HG03097 (cell line): ENCODE results near the gene OVAAL.

Experiments
- ATAC-seq: cut with Tn5 transposase; IDR thresholded peaks from one replicate; pipeline ENCODE4 v1.9.1; 2021; ENCODE audit not compliant: unreplicated experiment, low FRiP score

OVAAL gene

DNA sequence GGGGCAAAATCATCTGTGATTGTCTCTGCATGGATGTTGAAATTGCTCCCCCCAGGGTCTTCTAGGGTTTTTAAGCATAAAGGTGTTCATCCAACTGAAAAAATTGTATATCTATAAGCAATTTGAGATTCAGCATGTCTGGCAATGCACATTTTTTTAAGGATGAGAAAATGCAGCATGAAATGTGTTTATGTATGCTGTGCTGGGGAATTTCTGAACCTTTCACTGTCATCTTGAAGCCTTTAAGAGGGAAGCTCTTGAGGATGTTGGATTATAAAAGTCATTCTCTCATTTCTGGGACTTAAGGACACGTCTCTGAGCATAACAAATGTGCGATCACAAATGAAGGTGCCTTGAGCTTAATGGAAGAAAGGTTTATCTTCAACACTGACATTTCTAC, 9.4 kb downstream of the OVAAL start:
- no peak for ATAC-seq

GRCh38 chr1:180571060-180571831, 12.5 kb downstream of the OVAAL start:
- no peak for ATAC-seq

GRCh38 chr1:180571832-180572636, 13.3 kb downstream of the OVAAL start:
- no peak for ATAC-seq

- no peak for ATAC-seq
Observed at GRCh38 chr1:180572760-180573159, 14.0 kb downstream of the OVAAL start.

GRCh38 chr1:180574031-180574713, 15.4 kb downstream of the OVAAL start:
- ATAC-seq = no peak

DNA sequence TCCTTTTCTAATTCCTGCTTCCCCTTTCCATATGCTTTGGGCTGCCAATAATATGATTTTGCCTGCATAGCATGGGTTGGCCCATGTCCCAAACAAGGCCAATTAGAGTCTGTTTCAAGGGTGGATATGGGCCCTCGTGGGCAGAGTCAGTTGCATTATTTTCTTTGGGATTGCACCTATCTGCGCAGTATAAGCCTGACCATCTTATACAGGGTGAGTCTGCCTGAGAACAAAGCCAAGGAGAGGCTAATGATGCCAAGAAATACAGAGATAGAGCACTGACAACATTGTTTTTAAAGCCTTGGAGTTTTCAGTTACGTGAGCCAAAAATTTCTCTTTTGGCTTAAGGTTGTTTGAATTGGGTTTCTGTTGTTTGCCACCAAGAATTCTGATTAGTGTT, 18.6 kb downstream of the OVAAL start:
- ATAC-seq = no peak

- ATAC-seq = no peak
Observed at GRCh38 chr1:180579961-180580611, 21.3 kb downstream of the OVAAL start.

GRCh38 chr1:180581635-180582039, 22.9 kb downstream of the OVAAL start:
- no peak for ATAC-seq

DNA sequence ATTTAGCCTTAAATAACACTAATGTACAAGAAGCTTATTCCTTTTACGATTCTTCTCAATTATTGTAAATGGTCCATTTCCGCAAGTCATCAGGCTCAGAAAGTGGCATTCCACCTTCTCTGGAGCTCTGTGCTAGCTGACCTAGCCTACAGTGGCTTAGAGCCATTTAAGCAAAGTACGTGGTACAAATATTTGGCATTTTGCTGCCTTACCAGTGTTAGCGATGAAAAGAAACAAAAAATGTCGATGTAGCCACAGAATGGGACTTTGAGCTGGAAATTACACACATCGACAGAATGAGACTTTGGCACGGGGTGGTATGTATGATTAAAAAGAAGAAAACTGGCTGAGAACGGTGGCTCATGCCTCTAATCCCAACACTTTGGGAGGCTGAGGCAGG, 26.1 kb downstream of the OVAAL start:
- ATAC-seq = no peak

DNA sequence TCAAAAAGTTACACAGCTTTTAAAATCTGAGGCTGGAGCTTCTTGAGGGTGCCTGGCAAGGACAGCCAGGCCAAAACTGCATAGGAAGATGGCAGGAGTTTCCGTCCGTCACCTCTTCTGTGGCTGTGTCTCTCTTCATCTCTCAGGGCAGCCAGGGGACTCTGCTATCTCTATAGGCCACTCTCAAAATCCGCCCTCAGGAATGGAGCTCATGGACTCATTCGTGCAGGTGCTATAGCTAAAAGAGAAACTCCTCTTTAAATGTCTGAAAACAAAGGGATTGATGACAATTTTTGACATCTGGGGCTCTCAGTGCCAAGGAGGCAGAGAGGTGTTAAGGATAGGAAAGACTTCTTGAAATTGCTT, 27.2 kb downstream of the OVAAL start:
- ATAC-seq = no peak

DNA sequence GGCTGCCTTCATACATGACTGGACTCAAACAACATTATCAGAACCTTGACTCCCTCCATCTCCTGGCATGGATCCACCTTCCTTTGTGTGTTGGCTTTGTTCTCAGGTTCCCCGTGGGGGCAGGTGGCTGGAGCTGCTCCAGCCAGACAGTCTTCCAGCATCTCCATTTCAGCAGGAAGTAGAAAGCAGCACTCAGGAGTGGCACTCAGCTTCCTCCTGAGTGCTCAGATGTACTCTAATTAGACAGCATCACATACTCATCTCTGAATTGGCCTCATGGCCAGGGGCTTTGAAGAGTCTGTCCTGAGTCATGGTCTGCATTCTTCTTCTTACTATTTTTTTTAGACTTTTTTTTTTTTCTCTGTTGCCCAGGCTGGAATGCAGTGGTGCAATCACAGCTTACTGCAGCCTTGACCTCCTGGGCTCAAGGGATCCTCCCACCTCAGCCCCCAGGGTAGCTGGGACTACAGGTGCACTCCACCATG, 27.9 kb downstream of the OVAAL start:
- ATAC-seq = no peak

GRCh38 chr1:180588121-180588520, 29.4 kb downstream of the OVAAL start:
- ATAC-seq = no peak

- no peak for ATAC-seq
Observed at GRCh38 chr1:180590889-180591288, 32.1 kb downstream of the OVAAL start.

DNA sequence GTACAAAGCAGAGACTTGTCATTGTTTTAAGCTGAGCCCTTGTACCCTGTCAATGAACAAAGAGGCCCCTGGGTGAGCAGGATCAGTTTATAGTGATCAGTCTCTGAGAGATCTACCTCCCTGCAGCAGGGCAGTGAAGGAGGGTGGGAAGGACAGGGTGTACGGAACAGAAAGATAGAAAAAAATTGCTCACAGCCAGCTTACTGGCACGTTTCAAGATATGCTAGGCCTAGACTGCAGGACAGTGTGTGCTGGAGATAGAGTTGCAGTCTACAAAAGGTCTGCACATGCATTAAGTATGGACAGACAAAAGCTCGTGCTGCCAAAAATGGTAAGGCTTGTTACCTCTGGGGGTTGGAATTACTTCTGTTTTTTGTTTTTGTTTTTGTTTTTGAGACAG, 34.6 kb downstream of the OVAAL start:
- ATAC-seq = no peak

GRCh38 chr1:180594723-180595122, 36.0 kb downstream of the OVAAL start:
- no peak for ATAC-seq

DNA sequence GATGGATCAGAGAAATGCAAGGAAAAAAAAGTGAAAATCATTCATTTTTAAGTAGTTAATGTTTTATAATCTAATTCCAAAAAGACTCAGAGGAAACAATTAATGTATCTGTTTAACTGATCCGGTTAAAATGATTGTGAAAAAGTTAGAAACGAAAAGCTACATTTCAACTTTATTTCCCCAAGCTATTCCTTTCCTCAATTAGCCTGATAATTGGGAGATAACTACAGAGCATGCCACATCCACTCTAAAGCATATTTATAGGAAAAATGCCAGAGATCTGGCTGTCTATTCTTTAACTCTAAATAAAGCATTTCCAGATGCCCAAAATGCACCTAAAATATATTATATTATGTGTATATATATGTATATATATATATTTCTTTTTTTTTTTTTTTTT, 37.2 kb downstream of the OVAAL start:
- no peak for ATAC-seq

DNA sequence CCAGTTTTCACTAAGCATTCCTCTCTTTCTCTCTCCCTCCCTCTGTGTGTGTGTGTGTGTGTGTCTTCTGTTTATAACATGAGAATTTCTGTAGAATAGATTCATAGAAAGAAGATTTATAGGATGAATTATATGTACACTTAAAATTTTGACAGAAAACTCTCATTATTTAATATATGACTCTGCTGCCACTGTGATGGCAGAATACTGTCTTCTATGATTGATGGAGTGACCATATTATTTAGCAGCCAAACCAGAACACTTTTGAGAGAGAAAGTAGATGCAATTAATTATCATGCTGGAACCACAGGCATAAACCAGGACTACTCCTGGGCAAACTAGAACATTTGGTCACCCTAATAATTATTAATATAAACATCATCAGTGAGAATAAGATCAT, 38.8 kb downstream of the OVAAL start:
- no peak for ATAC-seq

DNA sequence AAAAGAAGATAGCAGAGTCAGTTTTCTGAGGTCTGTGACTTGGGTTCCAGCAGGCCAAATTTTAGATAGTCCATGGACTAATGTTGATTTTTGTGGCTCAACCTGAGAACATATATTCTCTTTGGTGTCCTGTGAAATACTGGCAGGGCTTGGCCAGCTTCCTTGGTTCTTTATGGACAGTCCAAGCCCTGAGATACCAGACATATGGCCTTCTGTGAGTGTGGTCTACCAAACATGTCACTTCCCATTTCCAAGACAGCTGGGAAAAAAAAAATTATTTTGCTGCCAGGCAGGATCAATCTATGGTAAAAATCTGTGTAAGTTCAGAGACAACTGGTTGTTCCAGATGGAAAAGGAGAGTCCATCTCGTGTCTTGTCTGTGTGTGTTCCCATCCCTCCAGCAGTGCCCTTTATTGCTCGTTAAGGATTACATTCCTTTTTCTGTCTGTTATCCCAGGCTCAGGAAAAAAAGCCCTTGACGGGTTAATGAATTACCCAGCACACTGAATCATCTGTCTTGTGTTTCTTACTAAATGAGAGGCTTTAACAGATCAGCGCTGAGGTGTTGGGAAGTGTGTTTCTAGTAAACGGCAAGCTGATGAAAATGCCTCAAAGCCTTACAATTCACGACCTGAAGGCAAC, 39.7 kb downstream of the OVAAL start:
- ATAC-seq = no peak

DNA sequence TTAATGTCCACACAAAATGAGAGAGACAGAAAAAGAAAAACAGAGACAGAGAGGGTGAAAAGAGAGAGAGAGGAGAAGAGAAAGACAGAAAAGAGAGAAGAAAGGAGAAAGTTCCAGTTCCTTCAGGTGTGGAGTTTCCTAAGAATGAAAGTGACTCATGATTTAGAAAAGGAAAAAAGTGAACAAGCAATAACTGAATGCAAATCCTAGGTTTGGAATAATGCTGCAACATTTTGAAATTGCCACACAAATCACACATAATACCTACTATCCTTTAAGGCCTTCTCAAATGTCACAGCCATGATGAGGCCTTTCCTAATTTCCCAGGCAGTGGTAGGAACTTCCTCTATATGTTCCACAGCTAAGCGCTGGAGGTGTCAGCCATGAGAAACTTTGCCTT, 41.6 kb downstream of the OVAAL start:
- no peak for ATAC-seq

DNA sequence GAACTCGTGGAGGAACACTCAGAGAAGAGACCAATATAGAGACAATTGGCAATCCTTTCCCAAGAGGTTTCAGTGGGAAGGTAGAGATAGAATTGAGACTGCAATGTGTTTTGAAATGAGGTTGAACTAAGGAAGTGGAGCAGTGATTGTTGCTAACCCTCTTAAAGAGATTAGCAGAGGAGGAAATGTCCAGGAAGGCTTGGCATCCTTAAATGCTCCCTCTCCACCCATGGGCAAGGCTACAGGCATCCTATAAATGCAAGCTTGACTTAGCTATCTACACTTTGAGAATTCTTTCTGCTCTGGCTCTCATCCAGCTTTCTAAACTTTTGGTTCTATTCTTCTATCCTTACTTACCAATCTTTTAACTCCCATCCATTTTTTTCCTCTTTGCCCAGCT, 42.7 kb downstream of the OVAAL start:
- ATAC-seq = no peak
